Right cardiac atrium (tissue), 5 donors: ENCODE measurements around the gene EPN2. TPM values are rescaled to one million over a fixed set of nuclear protein-coding genes. Genes with fewer than 3 reads are reported as not detected.
A peak's percentile ranks its signal among the peaks of the same experiment; 100 is the strongest.

Source experiments
- ATAC-seq, 2 donors: fragments of 200-7000 bp; cut with Tn5 transposase; one replicate each; pipeline versions ENCODE4 v1.8.0 to v1.9.1; 2020; ENCODE audit warnings: moderate library complexity in 2 of 2, mild to moderate bottlenecking in 1 of 2
- DNase-seq, 3 donors: peaks; one replicate each; pipeline ENCODE4 v3.0.0-alpha.2; 2020
- H3K27ac ChIP-seq: one replicate; pipeline ENCODE4 v1.5.1; 2013; ENCODE audit warnings: mild to moderate bottlenecking, low read length, control low read depth, moderate library complexity
- H3K27me3 ChIP-seq: one replicate; pipeline ENCODE4 v1.6.1; 2013; ENCODE audit not compliant: control insufficient read depth, insufficient read depth
- H3K4me1 ChIP-seq: one replicate; pipeline ENCODE4 v1.6.1; 2013; ENCODE audit warnings: low read length; ENCODE audit not compliant: control insufficient read depth, insufficient read depth
- H3K4me3 ChIP-seq: one replicate; pipeline ENCODE4 v1.5.1; 2013; ENCODE audit warnings: low read length, control low read depth
- H3K9me3 ChIP-seq: one replicate; pipeline ENCODE4 v1.6.1; 2013; ENCODE audit warnings: low read length; ENCODE audit not compliant: control insufficient read depth
- WGBS: extraction: QIAGEN DNeasy Blood & Tissue Kit; methylation state at CpG from one replicate; pipeline ENCODE4 v1.1.7; 2013; 5-methylcytosine and 5-hydroxymethylcytosine counted together
- intact Hi-C, 4 donors: fragments of 100-400 bp; cut with DNase I; formaldehyde crosslinking; loops; one replicate each; pipeline versions ENCODE4 v1.11.0 to v1.14.0; 2022 to 2023
- polyA plus RNA-seq: library from polyadenylated mRNA; stranded (reverse); fragments of 200-250 nt; gene quantifications from one replicate; pipeline ENCODE4 v1.2.3, GENCODE V29; 2013
- total RNA-seq, 4 donors: library from RNA; stranded (reverse); fragmentation: NEBNext Ultra II Directional; extraction: Animal tissue kit (Norgen Biotek cat#: 25700); gene quantifications; one replicate each; pipeline ENCODE4 v1.2.1, GENCODE V29; 2021
- donor health status: healthy with polysubstance abuse.
- donor health status: DM: no; HTN: yes; CAD: no.
- donor health status: DM: no; HTN: no; CAD: no.
- donor health status: DM: no; HTN: yes; CAD: no; lungs with severe emphysema.
- donor health status: DM: yes; HTN: yes; CAD: no.

EPN2 gene
- total and polyA plus RNA-seq, 5 donors: 50.2 to 138 (median 113) TPM

DNA sequence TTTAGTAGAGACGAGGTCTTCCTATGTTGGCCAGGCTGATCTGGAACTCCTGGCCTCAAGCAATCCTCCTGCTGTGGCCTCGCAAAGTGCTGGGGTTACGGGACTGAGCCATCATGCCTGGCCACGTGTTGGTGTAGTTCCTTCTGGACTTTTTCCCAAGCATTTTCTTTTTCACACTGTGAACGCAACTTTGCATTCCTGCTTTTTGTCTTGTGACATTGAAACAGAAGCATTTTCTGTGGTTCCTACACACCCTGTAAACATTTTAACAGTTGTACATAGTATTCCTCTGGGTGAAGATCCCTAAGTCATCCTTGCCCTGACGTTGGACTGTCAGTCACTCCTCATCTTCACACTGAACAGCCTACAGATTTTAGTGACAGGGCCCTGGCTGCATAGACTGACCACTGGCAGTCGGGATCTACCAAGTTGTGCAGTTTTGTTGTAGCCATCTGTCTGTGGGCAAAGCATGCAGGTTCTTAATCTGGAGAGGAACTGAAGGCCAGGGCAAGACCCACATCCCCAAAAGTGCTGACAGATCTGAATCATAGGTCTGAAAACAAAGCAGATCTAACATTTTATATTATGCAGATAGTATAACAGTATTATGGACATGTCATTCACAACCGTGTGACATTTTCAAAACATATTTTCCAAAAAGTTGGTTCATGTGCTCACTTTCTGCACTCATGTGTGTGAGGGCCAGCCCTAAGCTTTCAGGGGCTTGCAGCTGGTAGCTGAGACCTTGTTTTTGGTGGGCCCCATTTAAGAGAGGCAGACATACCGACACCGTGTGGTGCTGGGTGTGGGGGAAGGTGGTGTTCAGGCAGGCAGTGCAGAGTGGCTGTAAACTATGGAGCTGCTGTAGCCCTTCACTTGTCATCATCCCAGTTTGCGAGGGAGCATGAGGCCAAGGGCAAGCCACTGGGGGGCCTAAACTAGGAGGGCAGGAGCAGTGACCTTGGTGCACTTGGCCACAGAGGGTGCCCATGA lies 59.9 kb downstream of the EPN2 start:
- Histone ChIP-seq H3K4me1 (peaks cover 18% of the 10 kb centered on the region), H3K4me3 (no peak overlapping the region), H3K9me3 (no peaks in the 10 kb centered on the region), H3K27ac (no peak overlapping the region), H3K27me3 (no peaks in the 10 kb centered on the region)
- ATAC-seq: no peak
- WGBS: 66% methylated on average over 11 of the region's 11 CpGs
- no peak for DNase-seq
- intact Hi-C loops: no loop called here

DNA sequence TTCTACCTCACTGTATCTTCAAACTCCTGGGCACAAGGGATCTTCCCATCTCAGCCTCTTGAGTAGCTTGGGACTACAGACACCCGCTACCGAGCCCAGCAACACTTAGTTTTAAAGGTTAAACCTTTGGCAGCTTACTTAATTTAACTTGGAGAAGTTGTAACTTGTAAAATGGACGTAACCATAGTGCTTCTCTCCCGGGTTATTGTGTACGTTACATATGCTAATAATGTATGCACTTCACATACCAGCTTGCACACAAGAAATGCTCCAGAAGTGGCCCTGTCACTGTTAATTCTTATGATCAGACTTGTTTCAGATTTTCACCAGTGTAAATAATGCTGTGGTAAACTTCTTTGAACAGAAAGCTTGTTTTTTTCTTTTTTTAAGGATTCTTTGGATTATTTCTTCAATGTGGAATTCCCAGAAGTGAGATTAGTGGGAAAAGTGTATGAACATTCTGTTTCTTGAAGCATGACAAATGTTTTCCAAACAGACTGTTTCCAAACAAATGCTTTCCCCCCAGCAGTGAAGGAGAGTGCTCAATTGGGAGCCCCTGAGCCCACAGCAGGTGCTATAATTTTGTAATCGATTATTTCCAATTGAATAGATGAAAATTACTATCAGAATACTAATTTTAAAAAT lies 61.5 kb downstream of the EPN2 start:
- ATAC-seq (no peak), DNase-seq (peak in 1 of 3 donors; percentile 37)
- intact Hi-C loops: no loop called here
- Histone ChIP-seq H3K9me3 (no peaks in the 10 kb centered on the region), H3K4me3 (no peak overlapping the region), H3K4me1 (peaks cover 28% of the 10 kb centered on the region), H3K27ac (peak overlapping the region; percentile 56), H3K27me3 (no peaks in the 10 kb centered on the region)
- WGBS: 47% methylated on average over 6 of the region's 6 CpGs

DNA sequence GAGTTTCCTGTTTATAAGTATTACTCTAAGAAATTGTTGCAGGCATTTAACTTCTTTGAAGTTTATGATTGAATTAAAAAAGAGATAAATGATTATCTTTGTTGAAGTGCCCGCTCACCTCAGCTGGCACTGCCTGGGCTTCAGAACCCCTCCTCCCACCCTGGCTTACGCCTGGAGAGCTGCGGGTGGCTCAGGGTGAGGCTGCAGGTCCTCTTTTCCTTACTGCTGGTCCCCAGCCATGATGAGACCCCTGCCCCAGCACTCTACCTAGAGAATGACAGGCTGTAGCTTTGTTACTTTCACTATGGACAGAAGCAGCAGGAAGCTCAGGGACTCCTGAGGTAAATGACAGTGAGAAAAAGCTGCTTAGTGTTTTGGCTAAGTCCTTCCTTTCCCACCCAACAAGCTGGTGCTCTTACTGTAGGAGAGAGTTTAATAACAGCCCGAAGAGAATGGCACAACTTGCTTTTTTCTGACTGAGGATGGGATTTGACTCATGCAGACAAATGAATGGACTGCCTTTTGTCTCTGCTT lies 62.1 kb downstream of the EPN2 start:
- H3K4me1 ChIP-seq: peaks cover 31% of the 10 kb centered on the region
- no peaks in the 10 kb centered on the region for H3K27me3 ChIP-seq
- H3K4me3 ChIP-seq: no peak overlapping the region
- peak overlapping the region; percentile 25 for H3K27ac ChIP-seq
- 70% methylated on average over 4 of the region's 4 CpGs for WGBS
- ATAC-seq (no peak), DNase-seq (peak in 1 of 3 donors; percentile 18)
- H3K9me3 ChIP-seq: no peaks in the 10 kb centered on the region
- intact Hi-C loops: no loop called here

DNA sequence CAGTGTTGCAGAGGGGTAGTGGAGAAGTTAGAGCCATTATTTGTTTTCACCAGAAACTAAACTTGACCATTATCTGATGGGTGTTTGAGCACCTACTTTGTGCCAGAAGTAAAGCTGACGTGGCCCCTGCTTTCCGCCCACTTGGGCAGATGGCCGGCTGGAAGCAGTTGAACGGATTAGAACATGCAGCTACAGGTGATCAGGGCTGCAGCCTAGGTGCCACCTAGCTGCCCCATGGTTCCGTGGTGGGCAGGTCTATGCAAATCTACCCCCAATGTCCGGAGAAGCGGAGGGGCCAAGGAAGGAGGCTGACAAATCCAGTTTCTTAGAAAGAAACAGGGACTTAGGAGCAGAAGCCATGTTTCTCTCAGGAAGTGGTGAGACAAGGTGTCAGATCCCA lies 62.7 kb downstream of the EPN2 start:
- H3K27ac ChIP-seq: no peak overlapping the region
- WGBS: 81% methylated on average over 7 of the region's 7 CpGs
- intact Hi-C loops: no loop called here

DNA sequence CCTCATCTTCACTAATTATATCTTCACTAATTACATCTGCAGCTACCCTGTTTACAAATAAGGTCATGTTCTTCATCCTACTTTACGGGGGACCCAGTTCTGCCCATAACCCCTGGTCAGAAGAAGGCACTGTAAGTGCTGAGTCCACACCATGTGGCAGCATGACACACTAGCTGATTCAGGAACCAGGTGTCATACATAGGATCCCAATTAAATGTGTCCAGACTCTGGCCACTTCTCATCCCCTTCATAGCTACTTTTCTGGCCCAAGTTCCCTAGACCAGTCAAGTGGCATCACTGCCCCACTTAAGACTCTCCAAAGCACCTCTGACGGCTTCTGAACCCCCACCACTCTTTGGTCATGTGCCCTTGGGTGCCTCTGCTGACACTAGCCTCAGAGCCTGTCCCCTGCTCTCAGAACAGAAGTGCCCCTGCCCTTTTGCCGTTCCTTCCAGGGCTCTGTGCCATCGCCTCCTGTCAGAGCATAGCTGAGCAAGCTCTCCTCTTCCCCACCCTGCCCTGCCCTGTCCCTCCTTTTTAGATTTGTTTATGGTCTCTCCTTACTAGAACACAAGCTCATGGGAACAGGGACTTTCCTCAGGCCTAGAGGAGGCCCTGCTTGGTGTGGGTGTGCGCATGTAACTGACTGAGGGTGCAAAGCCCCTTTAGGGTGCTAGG lies 64.2 kb downstream of the EPN2 start:
- WGBS: 72% methylated on average over 5 of the region's 5 CpGs
- Histone ChIP-seq H3K4me1 (peaks cover 41% of the 10 kb centered on the region), H3K9me3 (no peaks in the 10 kb centered on the region), H3K27ac (peak overlapping the region; percentile 68), H3K27me3 (no peaks in the 10 kb centered on the region), H3K4me3 (no peak overlapping the region)
- ATAC-seq: peak; percentile 32 to 35
- intact Hi-C loops: no loop called here
- DNase-seq: peak in 2 of 3 donors; percentile 36 to 59

More for the DNA sequence above, 62.7 kb downstream of the EPN2 start:
- Histone ChIP-seq H3K9me3 (no peaks in the 10 kb centered on the region), H3K4me3 (no peak overlapping the region), H3K4me1 (peaks cover 37% of the 10 kb centered on the region), H3K27me3 (no peaks in the 10 kb centered on the region)
- ATAC-seq: no peak
- DNase-seq: peak in 1 of 3 donors; percentile 23

DNA sequence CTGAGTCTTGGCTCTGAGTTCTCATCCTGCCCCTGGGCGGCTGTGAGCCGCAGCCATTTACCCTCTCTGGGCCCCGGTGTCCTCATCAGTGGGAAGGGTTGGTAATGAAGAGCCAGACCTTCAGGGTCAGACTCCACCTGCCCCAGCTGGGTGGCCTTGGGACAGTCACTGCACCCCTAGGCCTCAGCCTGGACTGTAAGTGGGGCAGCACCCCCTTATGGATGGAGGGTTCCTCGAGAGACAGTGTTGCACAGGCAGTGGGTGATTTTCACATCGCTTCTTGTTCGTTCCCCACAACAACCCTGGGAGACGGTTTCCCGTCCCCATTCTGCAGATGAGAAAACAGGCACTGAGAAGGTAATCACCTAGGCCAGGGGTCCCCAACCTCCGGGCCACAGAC lies 64.8 kb downstream of the EPN2 start:
- H3K27me3 ChIP-seq: no peaks in the 10 kb centered on the region
- peak overlapping the region; percentile 68 for H3K27ac ChIP-seq
- H3K9me3 ChIP-seq: no peaks in the 10 kb centered on the region
- ATAC-seq (no peak), DNase-seq (no peak)
- intact Hi-C loops: no loop called here
- 93% methylated on average over 9 of the region's 9 CpGs for WGBS
- H3K4me1 ChIP-seq: peaks cover 37% of the 10 kb centered on the region
- H3K4me3 ChIP-seq: no peak overlapping the region

DNA sequence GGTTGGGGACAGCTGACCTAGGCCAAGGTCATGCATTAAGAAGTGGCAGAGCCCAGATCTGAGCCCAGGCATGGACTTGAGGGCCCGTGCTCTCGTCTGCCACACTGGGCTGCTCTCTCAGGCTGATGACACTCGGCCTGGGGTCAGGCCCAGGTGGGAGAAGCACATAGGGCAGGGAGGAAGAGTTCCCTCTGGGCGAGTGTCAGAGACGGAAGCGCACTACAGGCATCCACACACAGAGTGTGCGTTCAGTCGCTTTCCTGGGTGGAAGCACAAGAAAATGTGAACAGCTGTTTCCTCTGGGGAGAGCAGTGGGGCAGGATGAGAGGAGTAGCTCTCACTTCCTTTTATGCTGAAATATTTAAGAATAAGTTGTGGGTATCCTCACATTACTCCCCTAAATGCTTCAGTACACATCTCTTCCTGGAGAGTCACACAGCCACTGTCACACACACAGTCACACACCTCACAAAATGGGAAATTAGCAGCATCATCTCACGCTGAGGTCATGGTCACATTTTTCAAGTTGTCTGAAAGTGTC lies 65.7 kb downstream of the EPN2 start:
- 47% methylated on average over 9 of the region's 9 CpGs for WGBS
- intact Hi-C loops: no loop called here
- DNase-seq (no peak), ATAC-seq (peak in 1 of 2 donors; percentile 7)
- H3K4me3 ChIP-seq: no peak overlapping the region
- H3K27me3 ChIP-seq: no peaks in the 10 kb centered on the region
- H3K9me3 ChIP-seq: no peaks in the 10 kb centered on the region
- peaks cover 35% of the 10 kb centered on the region for H3K4me1 ChIP-seq
- H3K27ac ChIP-seq: peak overlapping the region; percentile 75

DNA sequence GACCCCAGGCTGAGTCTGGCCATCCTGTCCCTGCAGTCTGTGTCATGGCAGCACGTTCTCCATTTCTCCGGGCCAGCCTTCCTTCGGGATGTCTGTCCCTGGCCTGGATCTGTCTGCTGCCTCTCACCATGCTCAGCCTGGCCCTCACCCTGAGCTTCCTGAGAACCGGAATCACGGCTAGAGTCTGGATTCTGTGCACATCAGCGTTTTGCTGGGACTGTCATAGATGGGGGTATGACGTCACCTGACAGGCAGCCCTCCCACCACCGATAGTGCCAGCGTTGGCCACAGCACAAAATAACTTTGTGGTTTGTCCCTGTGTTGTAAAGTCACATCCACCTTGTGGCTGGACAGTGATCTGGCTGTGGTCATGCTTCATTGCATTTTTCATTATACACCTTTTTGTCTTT lies 66.2 kb downstream of the EPN2 start:
- intact Hi-C loops: no loop called here
- Histone ChIP-seq H3K4me3 (no peak overlapping the region), H3K9me3 (no peaks in the 10 kb centered on the region), H3K27me3 (no peaks in the 10 kb centered on the region), H3K4me1 (peaks cover 35% of the 10 kb centered on the region), H3K27ac (peak overlapping the region; percentile 75)
- 52% methylated on average over 9 of the region's 9 CpGs for WGBS
- ATAC-seq: peak; percentile 7 to 19
- peak in 1 of 3 donors; percentile 31 for DNase-seq

DNA sequence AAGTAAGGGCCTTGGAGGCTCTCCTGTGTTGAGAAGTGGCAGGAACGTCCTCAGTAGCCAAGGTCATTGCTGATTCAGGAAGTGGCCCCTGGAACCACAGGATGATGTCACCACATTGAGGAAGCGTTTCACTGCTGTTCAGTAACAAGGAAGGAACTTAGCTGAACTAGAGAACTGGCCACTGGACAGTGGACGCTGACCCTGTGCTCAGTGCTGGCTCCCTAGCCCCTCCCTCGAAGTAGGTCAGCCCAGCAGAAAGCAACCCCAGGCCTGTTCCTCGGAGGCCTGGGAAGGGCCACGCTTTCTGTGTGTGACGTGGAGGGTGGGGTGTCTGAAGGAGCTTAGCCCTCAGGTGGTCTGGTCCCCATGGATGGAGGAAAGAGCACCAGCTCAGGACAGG lies 67.0 kb downstream of the EPN2 start:
- peaks cover 34% of the 10 kb centered on the region for H3K4me1 ChIP-seq

DNA sequence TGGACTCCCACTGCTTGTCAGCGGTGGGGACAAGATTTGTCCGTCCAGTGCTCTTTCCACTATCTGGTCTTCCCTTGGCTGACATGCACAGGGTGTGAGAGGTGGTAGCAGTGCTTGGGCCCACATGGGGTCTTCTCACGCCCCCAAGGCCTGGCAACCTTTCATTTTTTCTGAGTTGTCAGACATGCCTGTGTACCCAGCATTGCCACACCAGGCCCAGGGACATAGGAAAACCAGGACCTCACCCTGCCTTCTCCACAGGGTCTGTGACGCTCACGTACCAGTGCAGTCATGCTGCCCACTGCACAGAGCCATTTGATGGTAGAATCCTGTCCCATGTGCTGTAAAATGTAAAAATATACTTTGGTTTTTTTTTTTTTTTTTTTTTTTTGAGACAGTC lies 67.6 kb downstream of the EPN2 start:
- Histone ChIP-seq H3K27ac (peak overlapping the region; percentile 39), H3K9me3 (no peaks in the 10 kb centered on the region), H3K4me1 (peaks cover 33% of the 10 kb centered on the region), H3K27me3 (no peaks in the 10 kb centered on the region), H3K4me3 (no peak overlapping the region)
- no peak for ATAC-seq
- 85% methylated on average over 5 of the region's 5 CpGs for WGBS
- no peak for DNase-seq
- intact Hi-C loops: no loop called here

More for the DNA sequence above, 67.0 kb downstream of the EPN2 start:
- peak overlapping the region; percentile 39 for H3K27ac ChIP-seq
- H3K9me3 ChIP-seq: no peaks in the 10 kb centered on the region
- peak; percentile 44 to 74 (median 68) for DNase-seq
- H3K4me3 ChIP-seq: no peak overlapping the region
- no peaks in the 10 kb centered on the region for H3K27me3 ChIP-seq
- peak; percentile 63 to 71 for ATAC-seq
- 44% methylated on average over 7 of the region's 7 CpGs for WGBS
- intact Hi-C loops: no loop called here
